ENCODE results near the gene PLCXD3. TPM values are rescaled to one million over a fixed set of nuclear protein-coding genes. Genes with fewer than 3 reads are reported as not detected.

Gene PLCXD3
- total and polyA plus RNA-seq, 9 donors: 0.05 to 0.23 (median 0.09) TPM

DNA sequence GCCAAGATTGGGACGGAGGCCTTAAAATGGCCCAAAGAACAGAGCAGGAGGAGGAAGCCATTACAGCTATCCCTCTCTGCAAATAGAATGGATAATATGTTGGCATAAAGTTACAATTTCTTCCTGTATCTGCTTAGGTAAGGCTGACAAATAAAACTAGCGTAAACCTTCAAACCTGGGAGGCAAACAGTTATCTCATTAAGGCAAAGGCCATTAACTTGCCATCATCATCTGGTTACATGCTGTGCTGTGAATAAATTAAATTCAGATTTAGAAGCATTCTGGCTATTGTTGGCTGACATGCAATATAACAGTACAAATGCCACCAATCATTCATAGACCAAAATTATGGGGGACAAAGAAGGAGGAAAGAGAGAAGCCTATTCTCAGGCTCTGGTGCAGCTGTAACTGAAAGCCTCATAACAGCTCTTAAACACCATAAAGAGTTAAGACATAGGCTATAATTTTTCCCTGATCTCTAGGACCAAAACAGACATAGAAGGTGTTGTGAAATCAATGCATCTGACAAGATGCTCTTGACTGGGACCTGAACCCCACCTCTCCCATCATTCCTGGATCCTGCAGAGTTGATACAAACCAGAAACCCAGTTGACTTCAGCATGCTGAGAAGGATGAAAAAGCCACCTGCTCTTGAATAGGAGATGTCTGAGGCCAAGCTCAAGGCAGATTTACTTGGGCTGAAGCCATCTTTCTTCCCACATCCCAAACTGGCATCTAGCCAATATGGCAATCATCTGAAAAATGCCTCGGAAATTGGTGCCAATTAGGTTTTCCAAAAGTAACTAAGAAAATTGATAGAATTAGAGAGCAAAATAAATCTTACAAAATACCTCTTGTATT, 62.5 kb downstream of the PLCXD3 start:
- no peak for DNase-seq

DNA sequence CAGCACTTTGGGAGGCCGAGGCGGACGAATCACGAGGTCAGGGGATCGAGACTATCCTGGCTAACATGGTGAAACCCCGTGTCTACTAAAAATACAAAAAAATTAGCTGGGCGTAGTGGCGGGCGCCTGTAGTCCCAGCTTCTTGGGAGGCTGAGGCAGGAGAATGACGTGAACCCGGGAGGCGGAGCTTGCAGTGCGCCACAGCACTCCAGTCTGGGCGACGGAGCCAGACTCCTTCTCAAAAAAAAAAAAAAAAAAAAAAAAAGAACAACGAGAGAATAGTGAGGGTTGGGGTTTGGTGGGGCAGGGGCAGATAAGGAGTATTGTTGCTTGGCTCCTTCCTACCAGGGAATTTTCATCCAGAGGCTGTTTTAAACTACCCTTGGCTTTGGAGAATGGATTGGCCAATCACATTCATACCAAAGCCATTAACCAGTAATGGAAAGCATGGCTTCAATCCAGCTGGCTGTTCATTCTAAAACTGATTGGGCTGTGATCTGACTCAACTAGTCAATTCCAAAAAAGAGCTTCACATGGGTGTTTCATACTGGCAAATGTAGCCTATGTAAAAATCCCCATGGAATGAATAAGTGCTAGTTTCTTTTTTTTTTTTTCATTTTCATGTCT, 64.4 kb downstream of the PLCXD3 start:
- H3K27me3 ChIP-seq (ENCODE audit: control insufficient read depth, insufficient read depth, low read length): no peaks in the 10 kb centered on the region
- no peaks in the 10 kb centered on the region for H3K4me1 ChIP-seq (ENCODE audit: control insufficient read depth, insufficient read depth, low read length)

More for the DNA sequence above, 62.5 kb downstream of the PLCXD3 start:
- Histone ChIP-seq H3K4me3 (ENCODE audit: low read length) (no peak overlapping the region), H3K4me1 (ENCODE audit: control insufficient read depth, insufficient read depth, low read length) (no peaks in the 10 kb centered on the region), H3K27ac (ENCODE audit: low read length) (no peak overlapping the region), H3K27me3 (ENCODE audit: control insufficient read depth, insufficient read depth, low read length) (no peaks in the 10 kb centered on the region), H3K9me3 (replicated peaks; ENCODE audit: control insufficient read depth, low read depth, low read length) (no peaks in the 10 kb centered on the region), H3K36me3 (ENCODE audit: control insufficient read depth, insufficient read depth, low read length) (no peaks in the 10 kb centered on the region)
- WGBS (ENCODE audit: insufficient coverage): no CpG with 5 or more reads among the region's 3 CpGs

DNA sequence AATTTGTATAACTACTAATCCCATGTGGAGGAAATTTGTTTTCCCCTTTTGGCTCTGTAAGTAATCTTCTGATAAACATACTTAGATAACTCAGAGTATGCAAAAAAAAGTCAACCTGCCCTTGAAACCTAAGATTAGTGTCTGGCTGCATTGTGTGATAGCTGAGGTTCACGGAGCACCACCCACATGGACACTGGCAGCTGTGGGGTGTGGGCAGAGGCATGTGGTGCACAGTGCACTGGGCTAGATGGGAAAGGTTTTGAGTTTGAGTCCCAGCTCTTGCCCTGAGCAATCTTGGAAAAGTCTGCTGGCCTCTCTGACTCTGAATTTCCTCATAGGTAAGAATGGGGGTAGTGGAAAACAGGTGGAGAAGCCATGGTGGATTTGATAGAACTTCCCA, 75.1 kb downstream of the PLCXD3 start:
- WGBS (ENCODE audit: insufficient coverage): 75% methylated on average over 1 of the region's 1 CpG

More for the DNA sequence above, 64.4 kb downstream of the PLCXD3 start:
- Histone ChIP-seq H3K27ac (ENCODE audit: low read length) (no peak overlapping the region), H3K9me3 (replicated peaks; ENCODE audit: control insufficient read depth, low read depth, low read length) (no peaks in the 10 kb centered on the region), H3K36me3 (ENCODE audit: control insufficient read depth, insufficient read depth, low read length) (no peaks in the 10 kb centered on the region), H3K4me3 (ENCODE audit: low read length) (no peak overlapping the region)
- 97% methylated on average over 6 of the region's 16 CpGs for WGBS (ENCODE audit: insufficient coverage)
- DNase-seq: no peak

DNA sequence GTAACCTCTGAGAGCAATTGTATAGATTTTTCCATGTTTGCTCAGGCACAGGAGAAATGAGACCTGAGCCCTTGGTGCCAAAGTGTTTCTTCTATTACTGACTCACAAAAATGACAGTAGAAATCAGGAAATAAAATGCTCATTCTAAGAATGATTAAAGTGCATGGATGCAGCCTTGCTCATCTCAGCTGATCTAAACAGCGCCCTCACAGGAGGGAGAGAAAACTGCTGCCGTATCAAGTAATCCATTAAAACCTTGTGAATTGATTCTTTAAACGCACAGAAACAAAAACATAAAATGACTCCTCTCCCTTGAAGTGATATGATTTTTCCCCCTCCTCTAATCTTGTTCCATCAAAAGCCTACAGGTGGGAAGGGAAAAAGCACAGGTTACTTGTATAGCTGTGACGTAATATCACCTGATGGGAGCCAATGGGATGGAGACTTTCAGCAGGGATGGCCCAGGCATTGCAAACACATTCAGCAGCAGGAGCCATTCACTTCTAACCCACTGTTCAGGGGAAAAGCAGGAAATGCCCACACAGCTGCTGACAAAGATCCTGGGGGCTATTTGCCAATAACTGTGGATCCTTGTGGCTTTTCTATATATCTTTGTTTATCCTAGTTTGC, 76.7 kb downstream of the PLCXD3 start:
- Histone ChIP-seq H3K9me3 (replicated peaks; ENCODE audit: control insufficient read depth, low read depth, low read length) (no peaks in the 10 kb centered on the region), H3K4me3 (ENCODE audit: low read length) (no peak overlapping the region), H3K36me3 (ENCODE audit: control insufficient read depth, insufficient read depth, low read length) (no peaks in the 10 kb centered on the region), H3K27ac (ENCODE audit: low read length) (no peak overlapping the region), H3K4me1 (ENCODE audit: control insufficient read depth, insufficient read depth, low read length) (no peaks in the 10 kb centered on the region), H3K27me3 (ENCODE audit: control insufficient read depth, insufficient read depth, low read length) (no peaks in the 10 kb centered on the region)
- no CpG with 5 or more reads among the region's 4 CpGs for WGBS (ENCODE audit: insufficient coverage)
- DNase-seq: no peak

More for the DNA sequence above, 75.1 kb downstream of the PLCXD3 start:
- Histone ChIP-seq H3K36me3 (ENCODE audit: control insufficient read depth, insufficient read depth, low read length) (no peaks in the 10 kb centered on the region), H3K4me1 (ENCODE audit: control insufficient read depth, insufficient read depth, low read length) (no peaks in the 10 kb centered on the region), H3K4me3 (ENCODE audit: low read length) (no peak overlapping the region), H3K9me3 (replicated peaks; ENCODE audit: control insufficient read depth, low read depth, low read length) (no peaks in the 10 kb centered on the region), H3K27me3 (ENCODE audit: control insufficient read depth, insufficient read depth, low read length) (no peaks in the 10 kb centered on the region), H3K27ac (ENCODE audit: low read length) (no peak overlapping the region)
- DNase-seq: no peak

DNA sequence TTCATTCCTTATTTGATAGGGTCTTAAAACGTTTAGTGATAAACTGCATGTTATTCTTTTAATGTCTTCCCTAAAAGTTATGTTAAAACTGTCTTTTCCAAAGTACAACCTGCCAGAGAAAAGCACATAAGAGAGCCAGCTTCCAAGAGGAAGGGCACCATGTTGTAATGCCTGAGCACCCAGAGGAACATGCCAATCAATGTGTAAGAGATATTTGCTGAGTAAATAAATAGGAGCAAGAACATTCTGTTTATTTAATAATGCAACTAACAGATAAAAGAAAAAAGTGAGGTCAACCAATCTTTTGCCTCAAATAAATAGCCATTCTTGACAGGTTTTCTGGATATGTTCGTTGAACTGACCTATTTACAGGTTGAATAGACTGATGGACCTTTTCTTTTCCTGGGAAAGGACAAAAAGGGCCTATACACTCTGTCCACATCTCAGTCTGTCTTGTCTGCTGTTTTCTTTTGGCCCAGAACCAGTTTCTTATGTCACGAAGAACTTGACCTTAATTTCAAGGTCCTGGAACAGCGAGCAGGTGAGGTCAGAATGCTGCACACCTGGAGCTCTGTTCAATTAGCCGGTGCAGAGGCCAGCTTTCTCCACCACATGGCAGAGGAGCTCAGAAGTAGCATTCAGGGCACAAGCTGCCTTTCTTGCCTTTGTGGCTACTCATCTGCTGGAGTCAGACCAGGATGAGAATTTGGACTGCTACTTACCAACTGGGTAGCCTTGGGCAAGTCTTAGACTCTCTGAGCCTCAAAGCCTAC, 77.7 kb downstream of the PLCXD3 start:
- H3K27ac ChIP-seq (ENCODE audit: low read length): no peak overlapping the region
- no peaks in the 10 kb centered on the region for H3K4me1 ChIP-seq (ENCODE audit: control insufficient read depth, insufficient read depth, low read length)
- 75% methylated on average over 4 of the region's 5 CpGs for WGBS (ENCODE audit: insufficient coverage)
- no peak for DNase-seq
- H3K27me3 ChIP-seq (ENCODE audit: control insufficient read depth, insufficient read depth, low read length): no peaks in the 10 kb centered on the region
- no peak overlapping the region for H3K4me3 ChIP-seq (ENCODE audit: low read length)
- H3K36me3 ChIP-seq (ENCODE audit: control insufficient read depth, insufficient read depth, low read length): no peaks in the 10 kb centered on the region
- no peaks in the 10 kb centered on the region for H3K9me3 ChIP-seq (replicated peaks; ENCODE audit: control insufficient read depth, low read depth, low read length)

DNA sequence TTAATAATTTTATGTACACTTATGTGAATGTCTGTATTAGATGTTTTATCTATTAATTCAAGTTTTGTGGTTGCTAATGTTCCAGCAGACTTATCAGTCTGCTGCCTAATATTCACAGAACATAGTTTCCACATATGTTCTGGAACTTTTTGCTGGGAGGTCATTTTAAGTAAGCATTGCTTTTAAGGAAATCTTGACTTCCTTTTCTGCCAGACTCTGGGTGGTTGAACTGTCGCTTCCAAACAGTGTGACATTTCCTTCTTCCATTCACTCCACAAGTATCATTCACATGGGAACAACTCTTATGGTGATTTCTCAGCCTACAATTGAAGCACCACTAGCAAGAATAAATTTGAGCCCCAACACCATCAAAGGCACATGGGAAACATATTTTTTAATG, 82.9 kb downstream of the PLCXD3 start:
- no peaks in the 10 kb centered on the region for H3K4me1 ChIP-seq (ENCODE audit: control insufficient read depth, insufficient read depth, low read length)
- no peaks in the 10 kb centered on the region for H3K36me3 ChIP-seq (ENCODE audit: control insufficient read depth, insufficient read depth, low read length)
- 67% methylated on average over 1 of the region's 1 CpG for WGBS (ENCODE audit: insufficient coverage)
- no peak for DNase-seq
- H3K9me3 ChIP-seq (replicated peaks; ENCODE audit: control insufficient read depth, low read depth, low read length): no peaks in the 10 kb centered on the region
- no peak overlapping the region for H3K27ac ChIP-seq (ENCODE audit: low read length)
- H3K27me3 ChIP-seq (ENCODE audit: control insufficient read depth, insufficient read depth, low read length): no peaks in the 10 kb centered on the region
- no peak overlapping the region for H3K4me3 ChIP-seq (ENCODE audit: low read length)

DNA sequence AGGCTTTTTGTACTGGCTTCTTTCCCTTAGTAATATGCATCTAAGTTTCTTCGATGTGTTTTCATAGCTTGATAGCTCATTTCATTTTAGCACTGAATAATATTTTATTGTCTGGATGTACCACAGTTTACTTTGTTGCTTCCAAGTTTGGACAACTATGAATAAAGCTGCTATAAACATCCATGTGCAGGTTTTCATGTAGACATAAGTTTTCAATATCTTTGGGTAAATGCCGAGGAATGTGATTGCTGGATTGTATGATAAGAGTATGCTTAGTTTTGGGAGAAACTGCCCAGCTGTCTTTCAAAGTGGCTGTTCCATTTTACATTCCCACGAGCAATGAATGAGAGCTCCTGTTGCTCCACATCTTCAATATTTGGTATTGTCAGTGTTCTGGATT, 84.7 kb downstream of the PLCXD3 start:
- Histone ChIP-seq H3K4me1 (ENCODE audit: control insufficient read depth, insufficient read depth, low read length) (no peaks in the 10 kb centered on the region), H3K27me3 (ENCODE audit: control insufficient read depth, insufficient read depth, low read length) (no peaks in the 10 kb centered on the region), H3K27ac (ENCODE audit: low read length) (no peak overlapping the region), H3K36me3 (ENCODE audit: control insufficient read depth, insufficient read depth, low read length) (no peaks in the 10 kb centered on the region), H3K4me3 (ENCODE audit: low read length) (no peak overlapping the region), H3K9me3 (replicated peaks; ENCODE audit: control insufficient read depth, low read depth, low read length) (no peaks in the 10 kb centered on the region)
- DNase-seq: no peak
- WGBS (ENCODE audit: insufficient coverage): 78% methylated on average over 1 of the region's 3 CpGs

DNA sequence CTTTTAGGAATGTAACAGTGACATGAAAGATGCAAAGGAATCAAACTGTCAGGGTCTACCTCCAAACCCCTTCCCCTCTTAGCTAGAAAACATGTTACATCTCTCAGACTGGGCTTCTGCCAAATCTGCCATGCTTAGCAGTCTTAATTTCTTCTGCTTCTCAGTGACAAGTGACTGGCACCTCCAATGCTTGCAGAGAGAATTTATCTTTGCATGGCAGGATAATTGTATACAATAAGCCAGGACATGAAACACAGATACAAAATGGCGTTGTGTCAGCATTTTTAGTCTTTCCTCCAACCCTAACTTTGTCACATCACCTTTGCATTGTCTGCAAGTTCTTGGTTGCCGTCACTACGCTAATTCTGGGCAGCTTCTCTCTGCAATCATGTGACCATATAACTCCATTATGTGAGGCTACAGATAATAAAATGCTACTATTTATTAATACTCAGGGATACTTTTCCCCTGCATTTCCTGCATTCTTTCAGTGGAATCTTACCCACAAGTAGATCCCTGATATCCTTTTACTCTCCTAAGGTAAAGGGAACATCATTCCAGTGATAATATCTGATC, 89.8 kb downstream of the PLCXD3 start:
- Histone ChIP-seq H3K4me3 (ENCODE audit: low read length) (no peak overlapping the region), H3K36me3 (ENCODE audit: control insufficient read depth, insufficient read depth, low read length) (no peaks in the 10 kb centered on the region), H3K27ac (ENCODE audit: low read length) (no peak overlapping the region), H3K27me3 (ENCODE audit: control insufficient read depth, insufficient read depth, low read length) (no peaks in the 10 kb centered on the region), H3K4me1 (ENCODE audit: control insufficient read depth, insufficient read depth, low read length) (no peaks in the 10 kb centered on the region), H3K9me3 (replicated peaks; ENCODE audit: control insufficient read depth, low read depth, low read length) (no peaks in the 10 kb centered on the region)
- WGBS (ENCODE audit: insufficient coverage): no CpG with 5 or more reads among the region's 3 CpGs
- DNase-seq: no peak

DNA sequence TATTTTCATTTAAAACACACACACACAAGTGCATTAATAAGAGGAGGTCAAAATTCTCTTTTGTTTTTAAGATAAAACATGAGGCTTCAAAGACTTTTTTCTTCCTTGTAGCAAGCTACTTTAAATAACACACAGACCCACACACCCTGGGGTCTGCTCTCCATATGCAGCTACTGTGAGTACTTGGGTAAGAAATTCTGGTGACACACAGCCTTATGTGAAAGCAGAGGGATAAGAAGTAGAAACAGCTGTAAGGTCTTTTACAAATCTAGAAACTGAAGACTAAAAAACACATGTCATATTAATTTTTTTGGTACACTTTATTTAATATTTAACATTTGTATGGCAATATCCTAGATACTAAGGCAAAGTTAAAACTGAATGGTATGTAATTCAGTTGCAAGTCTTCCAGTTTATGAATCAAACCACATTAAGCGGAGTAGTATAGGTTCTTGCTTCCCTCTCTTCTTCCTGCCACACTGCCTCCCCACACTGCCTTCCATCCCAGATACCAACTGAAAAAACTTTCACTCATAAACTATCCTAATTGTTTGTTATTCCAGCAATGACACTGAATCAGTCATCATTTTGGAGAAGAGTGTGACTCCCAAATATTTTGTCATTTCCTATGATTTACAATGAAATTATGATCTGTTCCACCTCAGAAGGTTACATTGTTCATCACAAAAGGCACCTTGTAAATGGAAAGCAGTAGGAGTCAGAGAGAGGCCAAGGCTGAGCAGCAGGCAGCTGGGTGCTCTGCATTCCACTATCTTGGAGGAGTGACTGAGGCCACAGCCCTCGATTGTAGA, 92.0 kb downstream of the PLCXD3 start:
- Histone ChIP-seq H3K9me3 (replicated peaks; ENCODE audit: control insufficient read depth, low read depth, low read length) (no peaks in the 10 kb centered on the region), H3K4me1 (ENCODE audit: control insufficient read depth, insufficient read depth, low read length) (no peaks in the 10 kb centered on the region), H3K36me3 (ENCODE audit: control insufficient read depth, insufficient read depth, low read length) (no peaks in the 10 kb centered on the region), H3K4me3 (ENCODE audit: low read length) (no peak overlapping the region), H3K27ac (ENCODE audit: low read length) (no peak overlapping the region), H3K27me3 (ENCODE audit: control insufficient read depth, insufficient read depth, low read length) (no peaks in the 10 kb centered on the region)
- no peak for DNase-seq
- no CpG with 5 or more reads among the region's 2 CpGs for WGBS (ENCODE audit: insufficient coverage)

All from muscle of leg (tissue), 11 donors.